ENCODE measurements around the gene THRSP.

The THRSP gene

DNA sequence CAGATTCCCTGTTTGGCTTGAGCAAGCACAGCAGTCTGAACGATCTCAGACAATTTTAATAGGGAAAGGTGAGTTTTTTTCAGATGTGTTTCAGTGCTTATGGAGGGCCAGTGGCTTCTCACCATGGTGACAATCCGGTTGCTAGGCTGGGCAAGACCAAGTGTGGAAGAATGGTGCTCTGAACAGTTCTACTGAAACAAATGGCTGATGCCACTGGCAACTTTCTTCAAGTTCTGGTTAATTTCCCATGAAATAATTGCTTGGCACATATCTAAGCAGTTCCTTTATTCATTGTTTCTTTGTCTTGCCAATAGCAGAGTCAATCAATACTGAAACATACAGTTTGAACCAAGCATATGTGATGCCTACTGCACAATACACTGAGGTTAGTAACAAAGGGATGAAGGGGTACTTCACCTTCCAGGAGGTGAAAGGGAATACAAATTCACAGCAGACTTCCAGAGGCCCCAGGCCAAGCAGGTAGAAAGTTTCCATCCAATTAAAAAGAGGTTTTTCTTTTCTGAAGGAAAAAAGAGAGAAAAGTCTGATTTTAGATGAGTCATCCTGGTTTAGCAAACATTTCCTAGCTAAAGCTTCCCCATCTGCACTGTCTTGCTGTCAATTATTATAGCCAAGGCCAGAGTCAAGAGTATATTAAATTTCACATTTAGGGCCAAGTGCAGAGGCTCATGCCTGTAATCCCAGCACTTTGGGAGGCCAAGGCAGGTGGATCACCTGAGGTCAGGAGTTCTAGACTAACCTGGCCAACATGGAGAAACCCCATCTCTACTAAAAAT, 37.2 kb downstream of the THRSP start:
- DNase-seq = no peak

DNA sequence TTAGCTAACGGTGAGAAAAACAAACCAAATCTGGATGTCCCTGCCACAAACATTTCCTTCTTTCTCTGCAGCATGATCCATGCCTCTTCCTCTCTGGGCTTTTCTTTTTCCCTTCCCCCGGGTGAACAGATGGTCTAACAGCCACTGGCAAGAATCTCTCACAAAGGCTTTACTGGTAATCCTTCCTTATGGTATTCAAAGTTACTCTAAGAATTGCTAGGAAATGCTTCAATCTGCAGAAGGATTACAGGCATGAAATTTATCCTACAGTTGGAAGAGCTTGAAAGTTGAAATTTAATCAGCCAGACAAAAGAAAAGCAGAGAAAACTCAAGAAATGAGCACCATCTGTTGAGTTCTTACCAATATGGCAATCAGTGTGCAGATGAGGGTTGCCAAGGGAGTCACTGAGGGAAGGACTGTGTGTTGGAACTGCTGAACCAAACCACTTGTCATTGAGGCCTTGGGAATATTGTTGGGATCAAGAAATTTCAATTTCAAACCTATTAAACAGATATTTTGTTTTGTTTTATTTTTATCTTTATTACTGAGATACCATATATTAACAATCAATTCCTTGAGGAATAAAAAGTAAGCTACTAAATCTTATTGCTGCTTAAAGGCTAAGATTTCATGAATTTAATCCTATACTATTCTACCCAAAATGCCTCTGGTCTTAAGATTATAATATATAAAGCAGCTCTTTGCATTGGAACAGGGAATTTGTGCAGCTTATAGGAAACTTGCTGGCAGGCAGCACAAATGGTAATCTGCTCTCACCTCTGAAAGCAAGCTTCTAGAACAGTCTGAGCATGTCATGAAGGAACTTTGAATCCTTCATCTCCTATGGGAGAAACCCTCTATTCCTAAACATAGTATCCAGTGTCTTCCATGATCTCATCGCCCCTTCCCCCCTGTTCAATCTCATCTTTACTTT, 45.7 kb downstream of the THRSP start:
- no peak for DNase-seq

DNA sequence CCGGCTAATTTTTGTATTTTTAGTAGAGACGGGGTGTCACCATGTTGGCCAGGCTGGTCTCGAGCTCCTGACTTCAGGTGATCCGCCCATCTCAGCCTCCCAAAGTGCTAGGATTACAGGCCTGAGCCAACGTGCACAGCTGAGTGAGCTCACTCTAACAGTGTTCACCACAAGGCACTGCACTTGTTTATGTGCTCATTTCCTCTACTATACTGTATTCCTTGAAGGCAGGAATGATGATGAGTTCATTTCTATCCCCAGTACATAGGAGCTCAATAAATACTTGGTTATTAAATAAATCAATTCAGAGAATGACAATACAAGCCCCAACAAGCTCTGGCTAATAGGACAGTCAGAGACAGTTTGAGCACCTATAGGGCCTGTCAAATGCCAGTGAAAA, 46.7 kb downstream of the THRSP start:
- no peak for DNase-seq

DNA sequence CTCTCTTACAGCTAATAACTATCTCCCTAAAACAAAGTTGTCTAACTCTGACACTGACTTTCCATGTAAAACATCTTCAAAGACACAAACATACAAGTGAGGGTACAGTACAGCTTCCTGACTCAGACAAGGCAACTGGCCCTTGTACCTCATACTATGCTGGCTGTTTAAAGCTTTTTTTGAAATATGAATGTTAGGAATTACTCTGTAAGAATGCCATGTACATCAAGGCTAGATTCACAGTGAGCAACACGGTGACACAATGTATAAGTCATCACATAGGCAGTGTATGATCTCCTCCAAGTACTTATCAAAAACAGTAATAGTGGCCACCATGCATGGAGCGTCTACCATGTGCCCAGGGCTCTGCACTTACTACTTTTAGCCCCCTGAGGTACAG, 47.2 kb downstream of the THRSP start:
- DNase-seq = no peak

DNA sequence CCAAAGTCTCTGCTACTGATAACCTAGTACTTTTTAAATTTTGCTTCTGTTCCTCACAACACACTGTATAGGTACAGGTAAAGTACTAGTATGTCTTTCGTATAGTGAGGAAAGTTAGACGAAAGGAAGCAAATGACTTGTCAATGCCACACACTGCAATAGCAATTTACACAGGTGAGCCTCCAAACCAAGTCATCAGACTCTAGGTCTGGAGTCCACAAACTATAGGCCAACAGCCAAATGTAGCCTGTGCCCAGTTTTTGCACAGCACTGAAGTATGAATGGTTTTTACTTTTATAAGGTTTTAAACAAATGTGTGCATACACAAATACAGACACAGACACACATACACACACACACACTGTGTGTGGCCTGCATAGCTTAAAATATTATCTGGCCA, 47.6 kb downstream of the THRSP start:
- DNase-seq = no peak

DNA sequence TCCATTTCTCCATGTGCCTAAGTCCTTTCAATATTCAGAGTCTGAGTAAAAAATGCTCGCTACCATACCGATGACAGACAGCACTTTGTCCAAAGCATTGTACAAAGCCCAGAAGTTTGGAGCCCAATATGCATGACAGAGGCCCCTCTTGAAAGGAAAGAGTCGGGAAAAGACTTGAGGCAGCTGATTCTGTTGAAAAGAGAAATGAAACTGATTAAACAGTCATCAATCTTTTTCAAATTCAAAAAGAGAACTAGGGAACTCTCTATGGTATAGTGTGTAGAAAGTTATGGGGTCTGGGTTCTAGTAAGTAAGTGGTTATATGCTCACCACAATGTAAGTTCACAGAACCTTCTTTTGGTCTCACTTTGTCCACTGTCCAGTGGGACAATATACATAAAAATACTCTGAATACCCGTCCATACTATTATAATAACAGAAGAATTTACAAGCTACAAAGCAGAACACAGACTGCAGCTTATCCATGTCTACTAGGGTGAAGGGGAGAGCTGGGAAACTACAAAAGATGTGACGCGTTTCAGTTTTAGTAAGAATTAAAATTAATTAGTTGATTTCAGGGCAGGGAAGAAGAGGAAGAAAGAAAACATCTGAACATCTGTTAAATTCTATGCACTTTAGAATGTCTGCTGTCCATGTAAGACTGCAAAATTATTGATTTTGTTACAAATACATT, 49.1 kb downstream of the THRSP start:
- DNase-seq = no peak

Measured in GDM1 (cell line).